ENCODE data around the gene DNAH3. TPM values are rescaled to one million over a fixed set of nuclear protein-coding genes. Genes with fewer than 3 reads are reported as not detected.

DNAH3 gene
- total and polyA plus RNA-seq, 2 of the 8 experiments (the other 6 are each of a cell fraction or from before 2014, with no cell fraction given) = 0.57 to 0.71 TPM

- TF ChIP-seq EZH2 (IDR thresholded peaks at IDR 0.05; ENCODE audit: low read depth, low read length, severe bottlenecking) (no peak), MAX (IDR thresholded peaks at IDR 0.05) (no peak), NANOG (IDR thresholded peaks at IDR 0.05; ENCODE audit: insufficient read depth, low read depth, low read length, poor library complexity, severe bottlenecking) (no peak), SIRT6 (IDR thresholded peaks at IDR 0.05; ENCODE audit: low read length) (no peak)
Measured at GRCh38 chr16:20931066-20931600, 219.5 kb downstream of the DNAH3 start (continued).

Data from H1 (cell line).